K562 (cell line): ENCODE measurements around the gene ANTKMT. TPM values are rescaled to one million over a fixed set of nuclear protein-coding genes. Genes with fewer than 3 reads are reported as not detected.

Source experiments
- CC2D1A ChIP-seq: fragments of 450-650 bp; IDR thresholded peaks from 2 replicates; pipeline ENCODE4 v1.6.1; 2017; ENCODE audit warnings: mild to moderate bottlenecking
- CREB1 ChIP-seq, 2 experiments: sonication (generic) in 1 of 2; formaldehyde crosslinking in 1 of 2; IDR thresholded peaks; 2 replicates each; pipeline versions ENCODE4 v1.6.1 to v1.8.0; 2012 to 2022; ENCODE audit warnings: inconsistent platforms in 1 of 2, mild to moderate bottlenecking in 1 of 2, missing genetic modification reagents in 1 of 2, moderate library complexity in 1 of 2
- CREB5 ChIP-seq: fragments of 250-450 bp; sonication (Bioruptor Pico); IDR thresholded peaks from 2 replicates; pipeline ENCODE4 v1.5.0; 2020; ENCODE audit warnings: mild to moderate bottlenecking
- CREM ChIP-seq: IDR thresholded peaks from 2 replicates; pipeline ENCODE4 v1.6.1; 2014; ENCODE audit warnings: antibody characterized with exemption, low read depth
- E2F6 ChIP-seq, 2 experiments: IDR thresholded peaks; 2 replicates each; pipeline ENCODE4 v1.6.1; 2011; ENCODE audit warnings: borderline replicate concordance in 1 of 2, control low read depth in 1 of 2, low read depth in 1 of 2, low read length in 1 of 2, mild to moderate bottlenecking in 1 of 2, mixed read lengths in 1 of 2, moderate library complexity in 1 of 2; ENCODE audit not compliant: insufficient read depth in 1 of 2, insufficient read length in 1 of 2, poor library complexity in 1 of 2, severe bottlenecking in 1 of 2; ENCODE audit errors: extremely low read depth in 1 of 2
- FIP1L1 ChIP-seq: fragments of 200-400 bp; formaldehyde crosslinking; IDR thresholded peaks from 2 replicates; pipeline ENCODE4 v1.6.1; 2018; ENCODE audit warnings: mild to moderate bottlenecking, low read depth, low read length; ENCODE audit not compliant: poor library complexity, severe bottlenecking
- KDM2B ChIP-seq: fragments of 250-450 bp; sonication (Bioruptor Pico); IDR thresholded peaks from 2 replicates; pipeline ENCODE4 v1.8.0; 2021; ENCODE audit warnings: mild to moderate bottlenecking, moderate library complexity
- KLF16 ChIP-seq: IDR thresholded peaks from 2 replicates; pipeline ENCODE4 v1.6.1; 2016; ENCODE audit warnings: antibody characterized with exemption
- L3MBTL2 ChIP-seq: fragments of 450-650 bp; IDR thresholded peaks from 2 replicates; pipeline ENCODE4 v1.6.1; 2016; ENCODE audit warnings: mild to moderate bottlenecking, moderate library complexity
- POLR2G ChIP-seq: fragments of 200-400 bp; formaldehyde crosslinking; IDR thresholded peaks from 2 replicates; pipeline ENCODE4 v1.6.1; 2017; ENCODE audit warnings: low read depth, mild to moderate bottlenecking, antibody characterized with exemption, low read length, moderate library complexity
- RAD21 ChIP-seq, 2 experiments: fragments of 250-450 bp in 1 of 2; fragments of 450-650 bp in 1 of 2; sonication (Bioruptor Pico) in 1 of 2; formaldehyde crosslinking in 1 of 2; IDR thresholded peaks in 1 of 2; conservative IDR thresholded peaks in 1 of 2; 2 replicates each; pipeline versions ENCODE4 v1.4.0 to v1.8.0; 2020 to 2022; ENCODE audit warnings: mild to moderate bottlenecking in 2 of 2, moderate library complexity in 1 of 2
- RB1 ChIP-seq: fragments of 450-650 bp; IDR thresholded peaks from 2 replicates; pipeline ENCODE4 v1.6.1; 2017; ENCODE audit warnings: low read depth, mild to moderate bottlenecking
- SAP30 ChIP-seq: fragments of 200-600 bp; sonication (generic); IDR thresholded peaks from 2 replicates; pipeline ENCODE4 v1.6.1; 2012; ENCODE audit warnings: borderline replicate concordance, low read depth, mild to moderate bottlenecking, moderate library complexity, low read length, control low read depth, inconsistent platforms; ENCODE audit not compliant: insufficient read depth, poor library complexity, severe bottlenecking
- SMAD2 ChIP-seq: fragments of 150-350 bp; IDR thresholded peaks from 2 replicates; pipeline ENCODE4 v1.6.1; 2014; ENCODE audit warnings: low read depth, mild to moderate bottlenecking, low read length
- SNIP1 ChIP-seq: fragments of 450-650 bp; IDR thresholded peaks from 2 replicates; pipeline ENCODE4 v1.7.1; 2017; ENCODE audit warnings: low read depth, mild to moderate bottlenecking
- TAL1 ChIP-seq: fragments of 450-650 bp; IDR thresholded peaks from 2 replicates; pipeline ENCODE4 v1.6.1; 2016; ENCODE audit warnings: mild to moderate bottlenecking
- THAP7 ChIP-seq: fragments of 250-450 bp; sonication (Bioruptor Pico); IDR thresholded peaks from 2 replicates; pipeline ENCODE4 v1.5.0; 2021
- polyA plus RNA-seq, 8 experiments: library from polyadenylated mRNA; depleted of rRNA in 4 of 8; stranded (reverse) in 5 of 8; unstranded in 3 of 8; fragments of >200 nt; fragmentation: Nextera tagmentation in 2 of 8; fragmentation: Illumina TruSeq in 1 of 8; extraction: Ambion mirVana in 2 of 8; extraction: Trizol in 1 of 8; gene quantifications; 2 replicates each; pipeline versions ENCODE4 v1.2.1 to v1.2.3, GENCODE V29; 2011 to 2014; ENCODE audit warnings: inconsistent platforms in 1 of 8, missing spikeins in 1 of 8
- total RNA-seq, 7 experiments: library from RNA; depleted of rRNA in 6 of 7; stranded (reverse); fragments of >200 nt in 6 of 7; fragmentation: Illumina TruSeq in 2 of 7; extraction: Trizol in 2 of 7; gene quantifications; 2 replicates each; pipeline versions ENCODE4 v1.2.1 to v1.2.3, GENCODE V29; 2011 to 2021; ENCODE audit warnings: low replicate concordance in 1 of 7
- TF ChIP-seq, protein P1 (sequence below): fragments of 450-650 bp; IDR thresholded peaks from 2 replicates; pipeline ENCODE4 v1.6.1; 2016; ENCODE audit warnings: borderline replicate concordance
- TF ChIP-seq, protein P2 (sequence below): conservative IDR thresholded peaks from 2 replicates; pipeline ENCODE4 v1.6.1; 2011; ENCODE audit warnings: low read depth, mild to moderate bottlenecking, low read length; ENCODE audit not compliant: control insufficient read depth

The ANTKMT gene
- total and polyA plus RNA-seq, 9 of the 15 experiments (the other 6 are each of a cell fraction or from before 2014, with no cell fraction given) = 0.58 to 217 (median 19.1) TPM

GRCh38 chr16:711548-712320 is 9.2 kb upstream of the ANTKMT start (continued):
- TF ChIP-seq CREB5 (CRISPR knock-in tag) (no peak), SAP30 (no peak), POLR2G (peak; percentile 9; the same call in 1 of the 2 replicates), KLF16 (0 out of 2 replicates have a peak, but pooled peaks have one; percentile 13), RB1 (peak; percentile 90), TAL1 (no peak), CREB1 (IDR thresholded peaks at IDR 0.05) (no peak), CREB1 (CRISPR knock-in tag; IDR thresholded peaks at IDR 0.05) (no peak), SMAD2 (no peak), KDM2B (CRISPR knock-in tag) (no peak), THAP7 (CRISPR knock-in tag) (no peak), CC2D1A (0 out of 2 replicates have a peak, but pooled peaks have one; percentile 23), CREM (peak; percentile 47; the same call in 1 of the 2 replicates), L3MBTL2 (peak; percentile 28; the same call in 1 of the 2 replicates), SNIP1 (no peak), RAD21 (CRISPR knock-in tag; conservative IDR thresholded peaks at IDR 0.05 in 1 of 2, IDR thresholded peaks at IDR 0.05 in 1 of 2) (peak; percentile 84 to 92), FIP1L1 (peak; percentile 49), E2F6 (IDR thresholded peaks at IDR 0.05; ENCODE audit: borderline replicate concordance in 1 of 2, extremely low read depth in 1 of 2, insufficient read depth in 1 of 2, insufficient read length in 1 of 2, low read depth in 1 of 2, low read length in 1 of 2, poor library complexity in 1 of 2, severe bottlenecking in 1 of 2) (no peak)
- TF ChIP-seq, protein P1, sequence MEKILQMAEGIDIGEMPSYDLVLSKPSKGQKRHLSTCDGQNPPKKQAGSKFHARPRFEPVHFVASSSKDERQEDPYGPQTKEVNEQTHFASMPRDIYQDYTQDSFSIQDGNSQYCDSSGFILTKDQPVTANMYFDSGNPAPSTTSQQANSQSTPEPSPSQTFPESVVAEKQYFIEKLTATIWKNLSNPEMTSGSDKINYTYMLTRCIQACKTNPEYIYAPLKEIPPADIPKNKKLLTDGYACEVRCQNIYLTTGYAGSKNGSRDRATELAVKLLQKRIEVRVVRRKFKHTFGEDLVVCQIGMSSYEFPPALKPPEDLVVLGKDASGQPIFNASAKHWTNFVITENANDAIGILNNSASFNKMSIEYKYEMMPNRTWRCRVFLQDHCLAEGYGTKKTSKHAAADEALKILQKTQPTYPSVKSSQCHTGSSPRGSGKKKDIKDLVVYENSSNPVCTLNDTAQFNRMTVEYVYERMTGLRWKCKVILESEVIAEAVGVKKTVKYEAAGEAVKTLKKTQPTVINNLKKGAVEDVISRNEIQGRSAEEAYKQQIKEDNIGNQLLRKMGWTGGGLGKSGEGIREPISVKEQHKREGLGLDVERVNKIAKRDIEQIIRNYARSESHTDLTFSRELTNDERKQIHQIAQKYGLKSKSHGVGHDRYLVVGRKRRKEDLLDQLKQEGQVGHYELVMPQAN = no peak
- TF ChIP-seq, protein P2, sequence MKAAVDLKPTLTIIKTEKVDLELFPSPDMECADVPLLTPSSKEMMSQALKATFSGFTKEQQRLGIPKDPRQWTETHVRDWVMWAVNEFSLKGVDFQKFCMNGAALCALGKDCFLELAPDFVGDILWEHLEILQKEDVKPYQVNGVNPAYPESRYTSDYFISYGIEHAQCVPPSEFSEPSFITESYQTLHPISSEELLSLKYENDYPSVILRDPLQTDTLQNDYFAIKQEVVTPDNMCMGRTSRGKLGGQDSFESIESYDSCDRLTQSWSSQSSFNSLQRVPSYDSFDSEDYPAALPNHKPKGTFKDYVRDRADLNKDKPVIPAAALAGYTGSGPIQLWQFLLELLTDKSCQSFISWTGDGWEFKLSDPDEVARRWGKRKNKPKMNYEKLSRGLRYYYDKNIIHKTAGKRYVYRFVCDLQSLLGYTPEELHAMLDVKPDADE = 0 out of 2 replicates have a peak, but pooled peaks have one; percentile 26
